Measurements from ENCODE around the gene CFAP100.

Gene CFAP100

GRCh38 chr3:126399756-126400155 is 5.0 kb downstream of the CFAP100 start:
- DNase-seq (ENCODE audit: low read depth in 2 of 2, low spot score in 1 of 2) = no peak

- DNase-seq (ENCODE audit: low read depth in 2 of 2, low spot score in 1 of 2) = no peak
Observed at GRCh38 chr3:126401611-126402160, 7.0 kb downstream of the CFAP100 start.

- DNase-seq (ENCODE audit: low read depth in 2 of 2, low spot score in 1 of 2) = no peak
Observed at GRCh38 chr3:126402178-126402577, 7.5 kb downstream of the CFAP100 start.

GRCh38 chr3:126402666-126403302 is 8.1 kb downstream of the CFAP100 start:
- DNase-seq (ENCODE audit: low read depth in 2 of 2, low spot score in 1 of 2) = no peak

- DNase-seq (ENCODE audit: low read depth in 2 of 2, low spot score in 1 of 2) = no peak
Observed at GRCh38 chr3:126406389-126407296, 11.9 kb downstream of the CFAP100 start.

- no peak for DNase-seq (ENCODE audit: low read depth in 2 of 2, low spot score in 1 of 2)
Observed at GRCh38 chr3:126407412-126408044, 12.8 kb downstream of the CFAP100 start.

- no peak for DNase-seq (ENCODE audit: low read depth in 2 of 2, low spot score in 1 of 2)
Observed at GRCh38 chr3:126408099-126408498, 13.4 kb downstream of the CFAP100 start.

- no peak for DNase-seq (ENCODE audit: low read depth in 2 of 2, low spot score in 1 of 2)
Observed at GRCh38 chr3:126412841-126413692, 18.4 kb downstream of the CFAP100 start.

- DNase-seq (ENCODE audit: low read depth in 2 of 2, low spot score in 1 of 2) = no peak
Observed at GRCh38 chr3:126413693-126414080, 19.0 kb downstream of the CFAP100 start.

GRCh38 chr3:126414406-126414805 is 19.7 kb downstream of the CFAP100 start:
- no peak for DNase-seq (ENCODE audit: low read depth in 2 of 2, low spot score in 1 of 2)

GRCh38 chr3:126414961-126415660 is 20.4 kb downstream of the CFAP100 start:
- no peak for DNase-seq (ENCODE audit: low read depth in 2 of 2, low spot score in 1 of 2)

- DNase-seq (ENCODE audit: low read depth in 2 of 2, low spot score in 1 of 2) = no peak
Observed at GRCh38 chr3:126415661-126416591, 21.2 kb downstream of the CFAP100 start.

- no peak for DNase-seq (ENCODE audit: low read depth in 2 of 2, low spot score in 1 of 2)
Observed at GRCh38 chr3:126416943-126417342, 22.2 kb downstream of the CFAP100 start.

- no peak for DNase-seq (ENCODE audit: low read depth in 2 of 2, low spot score in 1 of 2)
Observed at GRCh38 chr3:126417515-126417914, 22.8 kb downstream of the CFAP100 start.

- no peak for DNase-seq (ENCODE audit: low read depth in 2 of 2, low spot score in 1 of 2)
Observed at GRCh38 chr3:126417981-126418530, 23.3 kb downstream of the CFAP100 start.

GRCh38 chr3:126418661-126419131 is 24.0 kb downstream of the CFAP100 start:
- DNase-seq (ENCODE audit: low read depth in 2 of 2, low spot score in 1 of 2) = no peak

- DNase-seq (ENCODE audit: low read depth in 2 of 2, low spot score in 1 of 2) = no peak
Observed at GRCh38 chr3:126419151-126419703, 24.5 kb downstream of the CFAP100 start.
